ENCODE data around the gene KRT38.

- TF ChIP-seq POLR2A (IDR thresholded peaks at IDR 0.05; ENCODE audit: control extremely low read depth in 1 of 2, low read depth in 2 of 2, low read length in 2 of 2) (no peak), POLR2AphosphoS5 (IDR thresholded peaks at IDR 0.05; ENCODE audit: low read depth, low read length) (no peak), CTCF (IDR thresholded peaks at IDR 0.05; ENCODE audit: control extremely low read depth in 1 of 3, insufficient read depth in 1 of 3, low read depth in 1 of 3, low read length in 3 of 3) (no peak), SUZ12 (IDR thresholded peaks at IDR 0.05; ENCODE audit: low read length) (no peak), GTF2F1 (IDR thresholded peaks at IDR 0.05; ENCODE audit: borderline replicate concordance, low read depth, low read length) (no peak), CHD1 (IDR thresholded peaks at IDR 0.05; ENCODE audit: low read depth, low read length) (no peak), CEBPB (IDR thresholded peaks at IDR 0.05; ENCODE audit: low read depth, low read length) (no peak), JUN (IDR thresholded peaks at IDR 0.05; ENCODE audit: low read depth, low read length) (no peak)
Measured at GRCh38 chr17:41403404-41404023, 37.3 kb downstream of the KRT38 start.

All from H1 (cell line).